A673 (cell line): ENCODE measurements around the gene PUS7.

Experiments used
- EZH2 ChIP-seq: fragments of 200-600 bp; sonication (generic); IDR thresholded peaks from 2 replicates; pipeline ENCODE4 v1.6.1; 2017; ENCODE audit warnings: borderline replicate concordance, low read depth, mild to moderate bottlenecking, mixed read lengths, antibody characterized with exemption, low read length; ENCODE audit not compliant: poor library complexity, severe bottlenecking
- TF ChIP-seq, protein P1 (sequence below): fragments of 300-800, 200-600 bp; sonication (generic); conservative IDR thresholded peaks from 2 replicates; pipeline ENCODE4 v1.5.1; 2017; ENCODE audit warnings: low read depth, mild to moderate bottlenecking, antibody characterized with exemption, low read length, moderate library complexity, mixed read lengths

DNA sequence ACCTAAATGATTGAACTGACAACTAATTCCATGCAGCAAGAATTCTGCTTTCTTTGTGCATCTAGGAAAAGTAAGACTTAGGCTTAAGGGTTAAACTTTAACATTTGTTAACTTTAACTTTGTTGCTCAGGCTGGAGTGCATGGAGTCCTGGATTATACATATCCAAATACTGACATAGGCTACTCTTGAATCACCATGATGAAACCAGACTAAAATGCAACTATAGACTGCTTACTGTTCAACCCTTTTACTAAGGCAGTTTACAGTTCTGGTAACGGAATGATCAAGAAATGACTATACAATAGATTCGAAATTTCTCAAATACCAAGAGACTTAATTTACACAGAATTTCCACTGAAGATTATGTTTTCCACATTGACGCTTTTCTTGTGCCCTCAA is 52.0 kb downstream of the PUS7 start:
- TF ChIP-seq, protein P1, sequence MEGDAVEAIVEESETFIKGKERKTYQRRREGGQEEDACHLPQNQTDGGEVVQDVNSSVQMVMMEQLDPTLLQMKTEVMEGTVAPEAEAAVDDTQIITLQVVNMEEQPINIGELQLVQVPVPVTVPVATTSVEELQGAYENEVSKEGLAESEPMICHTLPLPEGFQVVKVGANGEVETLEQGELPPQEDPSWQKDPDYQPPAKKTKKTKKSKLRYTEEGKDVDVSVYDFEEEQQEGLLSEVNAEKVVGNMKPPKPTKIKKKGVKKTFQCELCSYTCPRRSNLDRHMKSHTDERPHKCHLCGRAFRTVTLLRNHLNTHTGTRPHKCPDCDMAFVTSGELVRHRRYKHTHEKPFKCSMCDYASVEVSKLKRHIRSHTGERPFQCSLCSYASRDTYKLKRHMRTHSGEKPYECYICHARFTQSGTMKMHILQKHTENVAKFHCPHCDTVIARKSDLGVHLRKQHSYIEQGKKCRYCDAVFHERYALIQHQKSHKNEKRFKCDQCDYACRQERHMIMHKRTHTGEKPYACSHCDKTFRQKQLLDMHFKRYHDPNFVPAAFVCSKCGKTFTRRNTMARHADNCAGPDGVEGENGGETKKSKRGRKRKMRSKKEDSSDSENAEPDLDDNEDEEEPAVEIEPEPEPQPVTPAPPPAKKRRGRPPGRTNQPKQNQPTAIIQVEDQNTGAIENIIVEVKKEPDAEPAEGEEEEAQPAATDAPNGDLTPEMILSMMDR, result no peak
- TF ChIP-seq EZH2, result no peak
